UCSD-AML1 (cell line): Measurements from ENCODE around the gene MBD4.

Experiments
- DNase-seq: peaks from one replicate; lab custom pipeline; 2025; ENCODE audit not compliant: unreplicated experiment; lab: John Stamatoyannopoulos, UW

MBD4 gene

DNA sequence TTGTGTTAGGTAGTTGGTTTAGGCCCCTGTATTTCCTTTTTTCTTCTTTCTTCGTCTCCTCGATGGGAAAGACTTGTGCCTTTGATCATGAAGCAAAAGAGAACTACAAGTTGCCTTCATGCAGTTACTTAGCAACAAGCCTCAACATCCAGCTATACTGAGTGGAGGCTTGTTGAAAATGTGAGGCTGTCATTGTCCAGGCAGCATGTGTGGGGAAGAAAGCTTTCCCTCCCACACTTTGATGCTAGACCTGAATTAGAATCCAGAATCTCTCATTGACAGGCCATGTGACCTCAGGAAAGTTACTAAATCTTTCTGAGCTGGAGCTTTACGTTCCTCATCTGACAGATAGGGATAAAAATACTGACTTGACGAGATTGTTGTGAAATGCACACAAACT, 24.0 kb upstream of the MBD4 start:
- DNase-seq, result no peak

- no peak for DNase-seq
These were observed 23.3 kb upstream of the MBD4 start for GRCh38 chr3:129463094-129463493.

DNA sequence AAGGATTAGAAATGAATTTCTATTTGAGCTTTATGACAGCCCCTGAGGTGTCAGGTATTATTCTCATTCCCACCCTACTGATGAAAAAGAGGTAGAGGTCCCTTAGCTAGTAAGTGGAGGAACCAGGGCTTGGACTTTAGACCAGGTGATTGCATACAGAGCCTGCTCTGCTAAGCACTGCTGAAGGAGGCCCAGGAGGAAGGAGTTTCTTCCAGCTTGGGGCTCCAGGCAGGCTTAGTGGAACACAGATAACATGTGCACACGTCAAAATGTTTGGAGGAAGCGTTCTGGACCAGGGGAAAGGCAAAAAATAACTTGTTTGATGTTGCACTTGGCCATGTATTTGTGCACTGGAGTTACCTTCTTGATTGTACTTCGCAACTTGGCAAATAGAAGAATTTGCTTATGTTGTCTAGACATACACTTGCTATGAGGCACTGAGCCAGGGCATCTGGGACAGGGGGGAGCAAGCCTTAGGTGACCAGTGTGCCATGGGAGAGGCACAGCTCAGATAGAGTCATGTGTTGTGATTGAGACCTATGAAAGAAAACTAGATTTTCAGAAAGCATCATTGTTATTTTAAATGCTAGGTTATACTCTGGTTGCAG, 22.7 kb upstream of the MBD4 start:
- no peak for DNase-seq

DNA sequence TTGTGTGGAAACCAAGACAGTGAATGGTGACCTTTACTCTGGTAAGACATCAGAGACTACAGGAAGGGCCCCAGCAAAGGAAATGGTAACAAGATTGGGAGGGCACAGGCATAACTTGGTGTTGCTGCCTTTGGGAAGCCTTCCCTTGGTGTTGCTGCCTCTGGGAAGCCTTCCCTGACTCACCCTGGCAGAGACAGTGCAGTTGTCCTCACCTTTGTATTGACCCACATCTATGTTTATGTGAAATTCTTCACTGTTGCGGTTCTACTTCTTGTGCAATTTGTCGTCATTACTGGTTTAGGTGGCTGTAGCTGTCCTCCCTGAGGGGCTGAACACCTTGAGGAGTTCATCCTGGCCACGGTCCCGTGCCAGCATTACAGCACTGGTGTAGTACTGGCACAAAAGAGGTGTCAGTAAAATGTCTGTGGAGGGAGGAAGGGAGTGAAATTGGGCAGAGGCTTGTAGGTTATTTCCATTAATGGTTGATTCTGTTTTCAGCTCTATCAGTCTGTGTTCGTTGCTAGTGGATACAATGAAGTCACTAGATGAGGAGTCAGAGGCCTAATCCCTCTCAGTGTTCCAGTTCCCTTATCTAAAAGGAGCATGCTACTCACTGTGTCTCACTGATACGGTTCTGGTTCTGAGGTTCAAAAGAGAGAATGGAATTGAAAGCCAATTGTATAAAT, 21.9 kb upstream of the MBD4 start:
- DNase-seq, result no peak

DNA sequence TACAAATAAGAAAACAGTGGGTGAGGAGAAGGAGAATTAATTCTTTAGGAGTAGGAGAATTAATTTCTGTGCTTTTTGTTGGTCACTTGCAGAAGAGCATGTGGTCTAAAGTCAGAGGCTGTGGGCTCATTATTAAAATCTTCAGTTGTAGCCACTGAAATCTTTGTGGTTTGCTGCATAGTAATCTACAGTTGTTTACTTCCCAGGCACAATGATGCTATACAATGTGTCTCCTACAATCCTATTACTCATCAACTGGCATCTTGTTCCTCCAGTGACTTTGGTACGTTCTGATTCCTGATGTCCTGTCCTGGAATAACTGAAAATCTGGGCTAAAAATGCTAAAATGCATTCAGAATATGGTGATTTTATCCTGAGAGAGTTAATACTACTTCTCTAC, 21.3 kb upstream of the MBD4 start:
- no peak for DNase-seq

DNA sequence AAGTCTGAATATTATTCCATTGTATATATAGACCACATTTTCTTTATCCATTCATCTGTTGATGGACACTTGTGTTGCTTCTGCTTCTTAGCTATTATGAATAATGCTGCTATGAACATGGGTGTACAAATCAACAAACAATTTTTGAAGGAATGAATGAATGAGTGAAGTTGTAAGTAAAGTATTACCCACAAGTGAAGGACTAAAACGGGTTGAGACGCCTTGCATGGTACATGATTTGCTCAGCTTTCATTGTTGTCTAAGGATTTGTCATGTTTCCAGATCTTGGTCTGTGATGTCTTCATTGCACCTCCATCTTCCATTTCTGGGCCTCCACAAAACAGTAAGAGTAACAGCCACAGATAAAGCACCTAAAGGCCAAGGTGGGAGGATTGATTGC, 20.8 kb upstream of the MBD4 start:
- no peak for DNase-seq

DNA sequence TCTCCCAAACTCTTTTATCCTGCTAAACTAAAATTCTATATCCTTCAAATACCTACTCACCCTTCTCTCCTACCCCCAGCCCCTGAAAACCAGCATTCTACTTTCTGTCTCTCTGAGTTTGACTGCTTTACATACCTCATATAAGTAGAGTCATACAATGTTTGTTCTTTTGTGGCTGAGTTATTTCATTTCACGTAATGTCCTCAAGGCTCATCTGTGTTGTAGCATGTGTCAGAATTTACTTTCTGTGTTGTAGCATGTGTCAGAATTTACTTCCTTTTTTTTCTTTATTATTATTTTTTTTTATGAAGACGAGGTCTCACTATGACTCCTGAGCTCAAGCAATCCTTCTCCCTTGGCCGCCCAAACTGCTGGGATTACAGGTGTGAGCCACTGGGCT, 20.4 kb upstream of the MBD4 start:
- DNase-seq, result no peak

DNA sequence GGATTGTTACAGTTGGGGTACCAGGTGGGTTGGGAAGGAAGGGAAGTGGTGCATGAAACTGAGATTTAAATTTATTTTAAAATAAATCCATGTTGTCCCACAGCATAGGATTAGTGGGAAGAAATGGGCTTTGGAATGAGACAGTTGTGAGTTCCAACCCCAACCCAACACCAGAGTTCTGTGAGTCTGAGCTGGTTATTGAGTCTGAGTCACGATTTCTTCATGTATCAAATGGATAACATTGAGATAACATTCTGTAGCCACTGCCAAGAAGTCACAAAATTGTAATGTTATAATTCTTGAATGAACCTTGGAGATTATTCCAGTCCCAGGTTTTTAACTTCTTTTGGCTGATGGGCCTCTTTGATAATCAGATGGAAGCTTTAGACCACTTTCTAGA, 14.0 kb upstream of the MBD4 start:
- no peak for DNase-seq

DNA sequence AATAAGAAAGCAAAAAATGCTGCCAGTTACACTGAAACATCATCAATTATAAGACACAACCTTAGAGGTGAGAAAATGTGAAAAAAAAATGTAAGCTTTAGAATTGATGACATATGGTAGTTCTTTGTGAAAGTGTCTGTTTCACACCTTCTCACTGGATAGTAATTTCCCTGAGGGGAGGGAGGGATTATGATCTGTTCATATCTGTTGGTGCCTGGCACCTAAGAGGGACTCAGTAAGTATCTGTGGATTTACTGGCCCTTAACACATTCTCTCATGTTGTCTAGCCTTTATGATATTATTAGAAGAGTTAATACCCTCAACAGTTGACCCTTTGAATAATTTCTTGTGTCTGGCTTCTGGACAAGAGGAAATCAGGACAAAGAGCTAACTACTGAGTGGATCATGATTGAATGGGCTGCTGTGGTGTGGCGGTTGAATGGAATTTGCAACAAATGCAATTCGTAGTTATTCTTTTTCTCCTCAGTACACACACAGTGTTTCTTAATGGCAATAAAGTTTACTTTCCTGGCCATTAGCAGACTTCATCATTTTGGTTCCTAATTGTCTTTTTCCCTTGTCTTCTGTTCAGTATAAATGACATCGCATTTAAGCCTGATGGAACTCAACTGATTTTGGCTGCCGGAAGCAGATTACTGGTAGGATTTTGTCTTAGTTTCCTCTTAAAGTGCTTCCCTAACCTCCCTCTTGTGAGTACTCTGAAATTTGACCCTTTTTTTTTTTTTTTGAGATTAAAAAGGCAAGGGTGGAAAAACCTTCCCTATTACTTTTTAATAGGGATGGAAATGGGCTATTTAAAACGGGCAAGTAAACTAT, 9.7 kb upstream of the MBD4 start:
- DNase-seq, result no peak

GRCh38 chr3:129448186-129448895, 8.6 kb upstream of the MBD4 start:
- no peak for DNase-seq

DNA sequence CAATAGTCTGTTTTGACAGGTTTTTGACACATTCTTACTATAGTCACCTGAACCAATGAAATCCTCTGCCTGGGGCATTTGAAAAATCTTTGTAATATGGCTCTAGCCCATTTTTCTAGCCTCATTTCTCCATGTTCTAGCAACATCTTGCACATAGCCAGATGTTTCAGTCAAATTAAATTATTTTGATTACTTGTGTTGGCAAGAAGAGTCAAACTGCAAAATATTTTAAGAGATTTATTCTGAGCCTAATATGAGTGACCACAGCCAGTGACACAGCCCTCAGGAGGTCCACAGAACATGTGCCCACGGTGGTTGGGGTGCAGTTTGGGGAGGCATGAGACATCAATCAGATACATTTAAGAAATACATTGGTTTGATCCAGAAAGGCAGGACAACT, 7.2 kb upstream of the MBD4 start:
- no peak for DNase-seq

DNA sequence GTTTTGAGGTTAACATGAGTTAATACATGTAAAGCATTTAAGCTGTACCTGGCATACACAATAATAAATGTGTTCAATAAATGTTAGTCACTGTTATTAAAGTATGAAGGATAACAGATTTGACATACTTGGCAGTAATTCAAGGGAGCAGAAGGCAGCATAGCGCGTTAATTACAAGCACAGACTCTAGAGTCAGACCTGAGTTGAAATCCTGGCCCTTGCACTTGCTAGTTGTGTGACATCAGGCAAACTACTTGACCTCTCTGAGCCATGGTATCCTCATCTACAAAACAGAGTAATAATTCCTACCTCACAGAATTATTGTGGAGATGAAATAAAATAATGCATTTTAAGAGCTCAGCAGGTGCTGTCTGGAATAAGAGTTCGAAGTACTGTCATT, 5.7 kb upstream of the MBD4 start:
- DNase-seq, result no peak

DNA sequence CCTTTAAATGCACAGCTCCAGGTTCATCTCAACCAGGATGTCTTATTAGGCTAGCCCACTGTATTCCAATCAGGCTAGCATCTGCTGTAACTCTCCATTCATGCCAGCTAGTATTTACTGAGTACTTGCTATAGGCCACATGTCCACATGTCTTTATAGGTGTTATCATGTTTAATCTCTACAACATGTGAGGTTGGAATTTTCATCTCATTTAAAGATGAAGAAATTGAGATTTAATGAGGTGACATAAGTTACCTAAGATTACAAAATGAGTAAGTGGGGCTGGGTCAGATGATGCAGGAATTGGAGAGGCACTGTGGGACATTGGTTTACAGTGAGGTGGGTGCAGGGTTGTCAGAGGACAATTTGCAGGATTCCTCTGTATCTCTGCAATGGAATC, 3.2 kb upstream of the MBD4 start:
- no peak for DNase-seq

DNA sequence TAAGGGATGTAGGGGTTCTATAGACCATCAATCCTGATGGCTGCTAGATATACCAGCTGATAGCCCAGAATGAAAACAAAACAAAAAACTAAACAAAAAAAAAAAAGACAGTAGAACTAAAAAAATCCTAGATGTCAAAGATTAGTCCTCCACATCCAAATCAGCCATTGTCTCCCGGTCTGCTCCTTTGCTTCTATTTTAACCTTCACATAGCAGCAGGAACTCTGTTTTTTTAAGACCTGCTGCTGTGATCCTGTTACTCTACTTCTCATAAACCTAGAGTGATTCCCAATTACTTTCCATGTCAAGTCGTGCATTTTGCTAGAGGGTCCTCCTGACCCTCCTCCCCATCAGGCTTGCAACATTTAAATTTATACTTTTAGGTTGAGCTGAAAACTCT, 2.7 kb upstream of the MBD4 start:
- DNase-seq, result no peak

GRCh38 chr3:129441782-129442181, 2.0 kb upstream of the MBD4 start:
- DNase-seq, result no peak

- DNase-seq, result no peak
These were observed 1.5 kb upstream of the MBD4 start for GRCh38 chr3:129441215-129441614.

DNA sequence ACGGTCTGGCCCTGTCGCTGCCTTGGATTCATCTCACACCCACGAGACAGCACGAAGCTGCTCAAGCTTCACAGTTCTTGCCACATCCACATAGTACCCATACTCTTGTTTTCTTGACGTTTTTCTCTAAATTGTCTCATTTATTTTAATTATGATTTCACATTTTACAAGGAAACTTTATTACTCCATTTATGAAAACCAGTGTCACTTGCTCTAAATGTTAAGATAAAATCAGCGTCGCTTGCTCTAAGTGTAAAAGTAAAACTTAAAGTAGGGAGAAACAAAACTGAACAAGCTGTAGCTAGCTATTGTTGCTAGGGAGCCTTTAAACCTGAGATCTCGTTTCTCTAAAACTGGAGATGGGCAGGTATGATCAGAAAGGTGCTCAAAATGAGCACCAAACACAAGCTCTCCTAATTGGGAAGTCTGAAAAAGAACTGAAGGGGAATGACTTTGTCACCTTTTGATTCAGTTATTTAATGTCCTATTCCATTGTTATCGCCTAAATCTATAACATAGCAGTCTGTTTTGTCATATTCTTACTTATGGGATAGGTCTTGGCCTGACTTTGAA, 956 bp upstream of the MBD4 start:
- DNase-seq, result no peak

DNA sequence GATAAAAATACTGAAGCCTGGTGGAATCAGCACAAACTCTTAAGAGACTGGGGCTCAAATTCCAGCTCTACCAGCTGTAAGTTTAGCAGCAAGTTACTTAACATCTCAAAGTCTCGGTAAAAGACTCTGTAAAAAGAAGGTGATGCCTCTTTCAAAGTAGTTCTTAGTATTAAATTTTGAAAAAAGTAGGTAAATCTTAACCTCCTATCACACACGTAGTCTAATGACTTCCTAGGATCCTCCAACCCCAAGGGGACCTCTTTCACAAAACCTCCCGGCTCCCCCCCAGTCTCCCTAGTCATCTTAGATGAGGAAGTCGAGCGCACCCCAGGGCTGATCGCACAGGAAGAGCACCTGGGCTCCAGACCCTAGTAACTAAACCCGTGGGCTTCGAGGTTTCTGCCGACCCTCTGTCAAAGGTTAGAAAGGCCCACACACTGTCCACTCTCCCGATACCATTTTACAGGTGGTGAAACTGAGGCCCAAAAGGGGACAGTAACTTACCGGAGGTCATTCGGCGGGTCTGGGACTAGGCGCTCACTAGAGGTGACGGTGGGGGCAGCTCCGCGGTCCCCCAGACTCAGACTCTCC, 427 bp downstream of the MBD4 start:
- peak; percentile 70 for DNase-seq

DNA sequence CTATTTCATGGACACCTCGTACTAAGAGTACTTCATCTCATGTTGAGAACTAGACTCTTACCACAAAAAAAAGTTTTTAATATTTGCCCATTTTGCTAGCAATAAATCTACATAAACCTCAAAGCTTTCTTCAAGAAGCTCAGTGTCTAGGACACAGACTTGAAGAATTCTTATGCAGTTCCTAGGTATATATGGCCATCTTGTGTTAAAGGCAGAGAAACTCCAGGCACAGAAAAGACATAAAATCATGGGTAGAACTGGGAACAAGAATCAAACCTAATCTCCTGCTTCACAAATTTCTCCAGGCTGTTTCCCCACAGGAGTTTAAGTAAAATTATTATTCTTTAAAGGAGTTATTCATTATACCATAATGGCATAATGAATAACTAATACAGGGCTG, 4.4 kb downstream of the MBD4 start:
- DNase-seq, result no peak

DNA sequence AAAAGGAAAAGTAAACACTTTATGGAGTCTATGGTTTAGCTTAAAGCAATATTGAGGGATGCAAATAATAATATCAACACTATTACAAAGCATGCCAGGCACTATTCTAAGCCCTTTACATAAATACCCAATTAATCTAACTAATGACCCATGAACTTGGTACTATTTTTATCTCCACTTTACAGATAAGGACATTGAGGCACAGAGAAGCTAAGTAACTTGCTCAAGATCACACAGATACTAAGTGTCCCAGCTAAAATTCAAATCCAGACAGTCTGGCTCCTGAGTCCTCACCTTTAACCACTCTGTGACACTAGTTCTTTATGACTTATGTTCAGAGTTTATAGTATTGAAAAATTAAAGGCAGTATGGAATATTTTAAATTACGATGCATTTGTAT, 5.6 kb downstream of the MBD4 start:
- no peak for DNase-seq

- no peak for DNase-seq
These were observed 6.2 kb downstream of the MBD4 start for GRCh38 chr3:129433565-129433964.
